Mucosa of gallbladder (tissue), 1 donor: ENCODE measurements around the gene CAPN1. TPM values are rescaled to one million over a fixed set of nuclear protein-coding genes. Genes with fewer than 3 reads are reported as not detected.

Source experiments
- DNase-seq: peaks from one replicate; pipeline ENCODE4 v3.0.0-alpha.2; 2020; ENCODE audit warnings: low spot score
- total RNA-seq: library from RNA; stranded (reverse); gene quantifications from one replicate; pipeline ENCODE4 v1.2.1, GENCODE V29; 2021
- donor health status: DM: no; HTN: no; CAD: no.

Gene CAPN1
- total RNA-seq, 1 donor from 2014 or later = 287 TPM

GRCh38 chr11:65189191-65189590 lies 7.5 kb downstream of the CAPN1 start:
- no peak for DNase-seq

DNA sequence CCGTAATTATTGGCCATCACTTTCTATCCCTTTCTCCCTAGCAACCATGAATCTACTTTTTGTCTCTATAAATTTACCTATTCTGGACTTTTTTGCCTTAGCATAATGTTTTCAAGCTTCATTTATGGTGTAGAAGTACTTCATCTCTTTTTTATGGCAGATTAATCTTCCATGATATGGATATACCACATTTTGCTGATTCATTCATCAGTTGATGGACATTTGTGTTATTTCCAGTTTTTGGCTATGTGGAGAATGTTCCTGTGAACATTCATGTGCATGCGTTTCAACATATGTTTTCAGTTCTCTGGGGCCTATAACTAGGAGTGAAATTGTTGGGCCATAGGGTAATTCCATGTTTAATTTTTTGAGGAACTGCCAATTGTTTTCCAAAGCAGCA lies 12.8 kb downstream of the CAPN1 start:
- DNase-seq = no peak

DNA sequence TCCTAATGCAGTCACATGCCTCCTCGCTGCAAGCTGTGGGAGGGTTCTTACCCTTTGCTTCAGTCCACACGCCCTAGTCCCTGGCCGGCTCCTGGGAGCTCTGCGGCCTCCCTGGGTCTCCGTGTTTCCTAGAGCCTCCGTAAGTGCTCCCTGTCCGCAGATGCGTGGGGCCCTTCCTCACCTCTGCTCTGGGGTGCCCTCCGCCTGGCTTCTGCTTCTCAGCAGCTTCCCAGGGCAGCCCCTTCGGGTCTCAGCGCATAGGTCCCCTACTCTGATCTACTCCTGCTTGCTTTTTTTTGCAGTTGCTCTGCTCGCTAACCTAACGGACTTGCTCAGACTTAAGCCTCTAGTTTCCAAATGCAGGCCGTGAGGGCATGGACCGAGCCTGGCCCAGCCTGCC lies 22.4 kb downstream of the CAPN1 start:
- DNase-seq = no peak

DNA sequence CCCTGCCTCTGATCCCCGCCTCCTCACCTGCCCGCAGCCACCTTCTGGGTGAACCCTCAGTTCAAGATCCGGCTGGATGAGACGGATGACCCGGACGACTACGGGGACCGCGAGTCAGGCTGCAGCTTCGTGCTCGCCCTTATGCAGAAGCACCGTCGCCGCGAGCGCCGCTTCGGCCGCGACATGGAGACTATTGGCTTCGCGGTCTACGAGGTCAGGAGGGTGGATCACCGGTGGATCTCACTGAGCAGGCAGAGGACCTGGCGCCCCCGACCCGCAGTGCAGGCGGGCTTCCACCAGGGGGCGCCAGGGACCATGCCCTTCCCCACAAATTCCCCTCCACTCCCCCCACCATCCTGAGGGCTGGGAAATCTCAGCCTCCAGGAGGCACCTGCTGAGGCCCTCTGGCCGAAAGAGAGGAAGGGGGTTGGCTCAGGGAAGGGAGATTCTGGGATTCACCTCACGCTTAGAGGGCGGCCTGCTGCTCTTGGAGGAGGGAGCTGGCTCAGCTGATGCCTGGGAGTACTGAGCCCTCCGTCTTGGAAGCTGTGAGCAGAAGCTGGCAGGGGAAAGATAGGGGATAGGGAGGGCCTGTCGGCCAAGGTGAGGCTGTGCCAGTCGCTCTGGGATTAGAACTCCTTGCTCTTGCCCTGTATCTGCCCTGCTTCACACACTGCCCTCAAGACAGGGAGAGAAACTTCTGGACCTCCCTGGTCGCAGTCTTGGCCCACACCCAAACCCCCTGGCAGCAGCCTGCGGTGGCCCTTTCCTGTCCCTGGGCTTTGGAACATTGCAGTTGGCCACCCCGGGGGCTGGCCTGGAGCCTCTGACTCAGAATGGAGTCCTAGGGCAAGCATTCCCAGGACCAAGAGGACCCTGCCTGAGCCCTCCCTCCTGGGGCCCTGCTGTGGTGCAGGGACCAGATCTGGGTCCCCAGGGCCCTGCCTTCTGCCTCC lies 23.2 kb downstream of the CAPN1 start:
- DNase-seq = no peak

DNA sequence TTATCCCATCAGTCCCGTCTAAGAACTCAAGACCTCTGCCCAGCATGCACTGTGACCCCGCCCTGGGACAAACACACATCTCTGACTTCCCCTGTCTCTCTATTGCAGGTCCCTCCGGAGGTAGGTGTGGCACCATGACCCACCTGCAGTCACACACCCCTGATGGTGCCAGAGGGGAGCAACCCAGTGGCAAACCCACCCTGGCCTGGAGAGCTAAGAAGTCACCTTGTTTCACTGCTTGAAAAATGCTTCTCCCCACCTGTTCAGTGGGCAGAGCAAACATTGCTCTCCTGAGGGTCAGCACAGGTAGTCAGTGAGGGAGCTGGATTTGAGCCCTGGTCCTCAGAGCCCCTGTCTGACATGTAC lies 23.9 kb downstream of the CAPN1 start:
- no peak for DNase-seq

DNA sequence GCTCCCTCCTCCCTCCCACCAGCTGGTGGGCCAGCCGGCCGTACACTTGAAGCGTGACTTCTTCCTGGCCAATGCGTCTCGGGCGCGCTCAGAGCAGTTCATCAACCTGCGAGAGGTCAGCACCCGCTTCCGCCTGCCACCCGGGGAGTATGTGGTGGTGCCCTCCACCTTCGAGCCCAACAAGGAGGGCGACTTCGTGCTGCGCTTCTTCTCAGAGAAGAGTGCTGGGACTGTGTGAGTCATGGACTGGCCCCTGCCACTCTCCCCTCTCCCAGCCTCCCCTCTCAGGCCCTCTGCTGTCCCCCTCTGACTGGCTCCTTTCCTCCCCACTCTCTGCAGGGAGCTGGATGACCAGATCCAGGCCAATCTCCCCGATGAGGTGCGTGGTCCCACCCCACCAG lies 24.7 kb downstream of the CAPN1 start:
- DNase-seq = no peak

DNA sequence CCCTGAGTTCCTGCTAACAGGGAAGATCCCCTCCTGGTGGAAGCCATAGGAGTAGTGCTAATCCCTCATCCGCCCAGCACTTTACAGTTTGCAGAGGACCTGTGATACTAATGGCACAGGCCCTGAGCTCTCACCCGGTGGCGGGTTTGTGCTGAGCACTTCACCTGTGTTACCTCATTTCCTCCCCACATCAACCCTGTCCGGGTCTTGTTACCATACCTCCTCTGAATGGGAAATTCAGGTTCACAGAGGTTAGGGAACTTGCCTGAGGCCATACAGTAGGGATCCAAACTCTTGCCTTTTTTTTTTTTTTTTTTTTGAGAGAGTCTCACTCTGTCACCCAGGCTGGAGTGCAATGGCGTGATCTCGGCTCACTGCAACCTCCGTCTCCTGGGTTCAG lies 25.2 kb downstream of the CAPN1 start:
- DNase-seq = no peak

GRCh38 chr11:65207918-65208784 lies 26.4 kb downstream of the CAPN1 start:
- no peak for DNase-seq

GRCh38 chr11:65208785-65209710 lies 27.3 kb downstream of the CAPN1 start:
- no peak for DNase-seq

- no peak for DNase-seq
Observed at GRCh38 chr11:65209711-65210360, 28.1 kb downstream of the CAPN1 start.

DNA sequence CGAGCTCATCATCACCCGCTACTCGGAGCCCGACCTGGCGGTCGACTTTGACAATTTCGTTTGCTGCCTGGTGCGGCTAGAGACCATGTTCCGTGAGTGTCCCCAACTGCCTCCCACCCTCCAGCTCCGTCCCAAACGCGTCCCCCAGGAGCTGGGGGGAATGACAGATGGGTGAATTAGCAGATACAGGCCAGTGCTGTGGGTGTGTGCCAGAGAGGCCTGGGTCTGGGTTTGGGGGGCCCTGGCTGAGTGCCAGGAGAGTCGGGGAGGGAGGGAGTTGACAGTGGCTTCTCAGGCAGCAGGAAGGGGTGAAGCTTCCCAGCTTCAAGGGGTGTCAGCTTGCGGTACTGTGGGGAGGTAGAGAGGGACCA lies 28.6 kb downstream of the CAPN1 start:
- DNase-seq = no peak

DNA sequence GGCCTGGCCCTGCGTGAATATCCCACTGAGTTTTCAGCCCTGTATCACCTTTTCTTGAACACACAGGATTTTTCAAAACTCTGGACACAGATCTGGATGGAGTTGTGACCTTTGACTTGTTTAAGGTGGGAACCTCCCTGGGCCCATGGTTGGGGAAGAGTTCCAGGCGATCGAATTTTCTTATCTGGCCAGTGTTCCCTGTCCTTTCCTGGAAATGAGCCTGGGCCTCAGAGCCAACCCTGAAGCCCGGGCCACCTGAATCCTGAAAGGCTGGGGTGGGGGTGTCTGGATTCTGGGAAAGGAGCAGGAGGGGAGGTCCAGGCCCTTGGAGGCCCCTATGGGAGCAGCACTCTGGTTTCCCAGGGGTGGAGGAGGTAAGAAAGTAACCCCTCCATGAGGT lies 29.0 kb downstream of the CAPN1 start:
- DNase-seq = no peak

DNA sequence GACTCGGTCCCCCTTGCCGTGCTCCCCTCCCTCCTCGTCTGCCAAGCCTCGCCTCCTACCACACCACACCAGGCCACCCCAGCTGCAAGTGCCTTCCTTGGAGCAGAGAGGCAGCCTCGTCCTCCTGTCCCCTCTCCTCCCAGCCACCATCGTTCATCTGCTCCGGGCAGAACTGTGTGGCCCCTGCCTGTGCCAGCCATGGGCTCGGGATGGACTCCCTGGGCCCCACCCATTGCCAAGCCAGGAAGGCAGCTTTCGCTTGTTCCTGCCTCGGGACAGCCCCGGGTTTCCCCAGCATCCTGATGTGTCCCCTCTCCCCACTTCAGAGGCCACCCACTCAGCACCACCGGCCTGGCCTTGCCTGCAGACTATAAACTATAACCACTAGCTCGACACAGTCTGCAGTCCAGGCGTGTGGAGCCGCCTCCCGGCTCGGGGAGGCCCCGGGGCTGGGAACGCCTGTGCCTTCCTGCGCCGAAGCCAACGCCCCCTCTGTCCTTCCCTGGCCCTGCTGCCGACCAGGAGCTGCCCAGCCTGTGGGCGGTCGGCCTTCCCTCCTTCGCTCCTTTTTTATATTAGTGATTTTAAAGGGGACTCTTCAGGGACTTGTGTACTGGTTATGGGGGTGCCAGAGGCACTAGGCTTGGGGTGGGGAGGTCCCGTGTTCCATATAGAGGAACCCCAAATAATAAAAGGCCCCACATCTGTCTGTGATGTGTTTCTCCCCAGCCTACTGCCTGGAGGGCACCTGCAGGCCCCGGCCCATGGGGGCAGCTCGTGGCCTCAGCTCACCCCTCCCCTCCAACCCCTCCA lies 29.8 kb downstream of the CAPN1 start:
- no peak for DNase-seq

- DNase-seq = no peak
Observed at GRCh38 chr11:65212226-65212801, 30.6 kb downstream of the CAPN1 start.

- no peak for DNase-seq
Observed at GRCh38 chr11:65213322-65214211, 31.8 kb downstream of the CAPN1 start.

DNA sequence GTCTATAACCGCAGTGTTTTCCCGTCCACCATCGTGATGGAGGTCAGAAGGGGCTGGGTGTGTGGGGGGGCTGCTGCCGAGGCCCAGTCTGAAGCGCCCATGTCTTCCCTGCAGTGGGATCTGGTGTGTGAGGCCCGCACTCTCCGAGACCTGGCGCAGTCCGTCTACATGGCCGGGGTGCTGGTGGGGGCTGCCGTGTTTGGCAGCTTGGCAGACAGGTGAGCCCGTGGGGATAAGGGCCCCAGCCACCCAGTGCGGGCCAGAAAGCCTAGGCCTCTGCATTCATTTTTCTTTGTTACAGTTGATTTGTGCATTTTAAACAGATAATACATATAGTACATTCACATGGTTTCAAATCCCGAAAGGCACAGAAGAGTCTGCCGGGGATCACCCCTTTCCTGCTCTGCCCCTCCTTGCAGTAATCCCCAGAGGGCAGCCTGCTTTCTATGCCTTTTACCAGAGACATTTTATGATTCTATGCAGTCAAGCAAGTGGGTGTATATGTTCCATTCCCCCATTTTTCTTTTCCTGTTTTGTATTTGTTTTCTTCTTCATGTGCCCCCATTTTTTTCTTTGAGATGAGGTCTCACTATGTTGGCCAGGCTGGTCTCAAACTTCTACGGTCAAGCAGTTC lies 32.6 kb downstream of the CAPN1 start:
- no peak for DNase-seq

DNA sequence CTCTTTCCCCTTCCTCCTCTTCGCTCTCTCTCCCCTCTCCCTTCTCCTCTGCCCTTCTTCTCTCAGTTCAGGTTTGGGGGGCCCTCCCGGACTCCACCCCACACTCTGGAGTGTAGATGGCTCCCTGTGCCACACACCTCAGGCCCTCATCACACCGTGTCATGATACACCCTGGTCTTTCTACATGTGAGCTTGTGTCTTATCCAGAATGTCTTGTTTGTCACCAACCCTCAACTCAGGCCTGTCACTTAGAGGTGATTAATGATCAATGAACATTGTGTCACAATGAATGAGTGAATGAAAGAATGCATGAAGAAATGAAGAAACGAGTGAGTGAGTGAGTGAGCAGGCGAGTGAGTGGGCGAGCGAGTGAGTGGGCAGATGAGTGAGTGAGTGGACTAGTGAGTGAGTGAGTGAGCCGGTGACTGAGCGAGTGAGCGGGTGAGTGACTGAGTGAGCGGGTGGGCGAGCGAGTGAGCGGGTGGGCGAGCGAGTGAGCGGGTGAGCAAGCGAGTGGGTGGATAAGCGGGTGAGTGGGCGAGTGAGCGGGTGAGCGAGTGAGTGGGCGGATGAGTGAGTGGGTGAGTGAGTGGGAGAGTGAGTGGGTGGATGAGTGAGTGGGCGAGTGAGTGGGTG lies 33.8 kb downstream of the CAPN1 start:
- no peak for DNase-seq

DNA sequence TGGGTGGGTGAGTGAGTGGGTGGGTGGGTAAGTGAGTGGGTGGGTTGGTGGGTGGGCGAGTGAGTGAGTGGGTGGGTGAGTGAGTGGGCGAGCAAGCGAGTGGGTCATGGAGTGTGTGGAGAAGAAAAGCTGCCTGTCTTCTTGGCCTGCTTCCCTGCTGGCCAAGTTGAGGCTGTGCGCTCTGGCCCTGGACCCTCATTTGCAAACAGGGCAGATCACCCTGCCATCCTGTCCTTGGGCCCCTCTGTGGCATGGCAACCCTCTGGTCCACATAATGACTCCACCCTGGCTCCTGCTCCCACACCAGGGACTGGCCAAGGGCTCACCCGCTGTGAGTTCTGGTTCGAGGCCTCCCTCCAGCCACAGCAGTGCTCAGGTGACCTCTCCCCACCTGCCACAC lies 35.1 kb downstream of the CAPN1 start:
- no peak for DNase-seq
